GM12872 (cell line): ENCODE measurements around the gene SCLY.

Experiments used
- CTCF ChIP-seq: IDR thresholded peaks from 3 replicates; pipeline ENCODE4 v1.5.1; 2011; ENCODE audit warnings: low read depth, mild to moderate bottlenecking, low read length, moderate library complexity; ENCODE audit not compliant: insufficient read depth

SCLY gene

DNA sequence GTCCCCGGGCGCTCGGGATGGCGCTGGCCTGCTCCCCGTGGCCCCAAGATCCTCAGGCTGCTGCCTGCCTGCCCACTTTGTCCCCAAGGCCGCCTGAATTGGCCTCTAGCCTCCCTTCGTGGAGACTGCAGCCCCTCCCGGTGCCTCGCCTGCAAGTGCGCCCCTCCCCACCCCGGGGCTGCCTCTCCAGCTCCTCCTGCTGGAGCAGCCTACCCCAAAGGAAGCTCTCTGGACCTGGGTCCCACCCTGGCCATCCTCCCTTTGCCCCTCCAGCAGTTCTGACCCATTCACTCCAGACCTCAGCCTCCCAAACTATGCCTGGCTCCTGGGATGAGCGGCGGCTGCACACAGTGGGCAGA, 45.5 kb downstream of the SCLY start:
- no peak for TF ChIP-seq CTCF

- TF ChIP-seq CTCF, result peak; percentile 61
These were observed 46.1 kb downstream of the SCLY start for GRCh38 chr2:238106698-238107524.

- no peak for TF ChIP-seq CTCF
These were observed 47.0 kb downstream of the SCLY start for GRCh38 chr2:238107525-238108422.

- no peak for TF ChIP-seq CTCF
These were observed 47.8 kb downstream of the SCLY start for GRCh38 chr2:238108423-238109183.

- TF ChIP-seq CTCF, result no peak
These were observed 52.8 kb downstream of the SCLY start for GRCh38 chr2:238113611-238114010.

DNA sequence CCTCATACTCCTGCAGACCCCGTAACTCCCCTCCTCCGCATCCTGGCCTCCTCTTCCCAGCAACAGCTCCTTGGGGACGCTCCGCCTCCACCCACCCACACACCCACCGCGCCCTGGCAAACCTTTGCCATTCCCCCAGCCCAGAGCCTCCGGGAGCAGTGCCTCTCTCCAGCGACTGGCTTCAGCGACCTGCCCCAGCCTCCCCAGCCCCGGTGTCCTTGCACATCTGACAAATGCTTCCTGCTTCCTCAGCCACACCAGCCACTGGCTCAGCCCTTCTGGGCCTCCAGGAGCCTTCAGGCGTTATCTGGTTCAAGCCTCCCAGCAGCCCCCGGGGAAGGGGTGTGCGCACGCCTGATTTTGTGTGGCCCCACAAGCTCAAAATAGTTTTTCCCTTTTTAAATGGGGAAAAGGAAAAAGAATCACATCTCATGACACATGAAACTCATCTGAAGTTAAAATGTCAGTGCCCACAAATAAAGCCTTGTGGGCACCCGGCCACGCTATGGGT, 53.6 kb downstream of the SCLY start:
- TF ChIP-seq CTCF, result no peak
